Gastrocnemius medialis (tissue), 4 donors: ENCODE measurements around the gene MYRF.

Source experiments
- POLR2A ChIP-seq, 2 donors: fragments of 450-650 bp; IDR thresholded peaks; one replicate each; pipeline ENCODE4 v1.6.1; 2017; ENCODE audit warnings: antibody characterized with exemption in 2 of 2, mild to moderate bottlenecking in 2 of 2, moderate library complexity in 2 of 2
- TF ChIP-seq, protein P1 (sequence below), 5 experiments: fragments of 450-650 bp in 3 of 5; fragments of 200-600 bp in 2 of 5; sonication (generic) in 2 of 5; IDR thresholded peaks in 4 of 5; conservative IDR thresholded peaks in 1 of 5; 1 replicate in 4 of 5; 2 replicates in 1 of 5; pipeline ENCODE4 v1.5.1; 2016 to 2019; ENCODE audit warnings: antibody characterized with exemption in 5 of 5, mild to moderate bottlenecking in 3 of 5, moderate library complexity in 3 of 5

DNA sequence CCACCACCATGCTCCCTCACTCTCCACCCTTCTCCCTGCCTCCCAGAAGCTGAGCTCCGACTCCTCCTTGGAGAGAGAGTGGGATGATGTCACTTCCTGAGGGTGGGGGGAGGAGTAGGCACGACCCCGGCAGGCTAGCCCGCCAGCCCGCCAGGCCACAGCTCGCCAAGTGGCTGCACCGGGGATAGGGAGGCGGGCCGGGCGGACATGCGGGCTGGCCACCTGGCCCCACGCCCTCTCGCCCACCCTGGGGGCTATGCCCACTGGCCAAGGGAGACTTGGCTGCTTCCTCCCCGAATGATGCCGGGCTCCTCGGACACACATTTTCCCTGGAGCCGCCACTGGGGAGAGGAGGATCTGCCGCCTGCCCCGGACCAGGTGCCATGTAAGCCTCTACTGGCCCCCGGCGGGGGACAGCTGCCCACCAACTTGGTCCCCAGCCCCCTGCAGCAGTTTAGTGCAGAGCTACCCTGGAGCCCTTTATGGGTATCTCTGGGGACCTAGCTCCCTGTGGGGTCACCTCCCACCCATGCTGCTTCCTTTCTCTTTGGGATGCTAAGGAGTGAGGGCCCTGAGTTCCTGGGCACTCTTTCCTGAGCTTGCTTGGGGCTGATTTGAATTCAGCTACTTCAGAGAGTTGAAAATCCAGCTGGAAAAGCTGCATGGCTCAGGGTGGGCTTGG, 33.7 kb upstream of the MYRF start:
- TF ChIP-seq, protein P1, sequence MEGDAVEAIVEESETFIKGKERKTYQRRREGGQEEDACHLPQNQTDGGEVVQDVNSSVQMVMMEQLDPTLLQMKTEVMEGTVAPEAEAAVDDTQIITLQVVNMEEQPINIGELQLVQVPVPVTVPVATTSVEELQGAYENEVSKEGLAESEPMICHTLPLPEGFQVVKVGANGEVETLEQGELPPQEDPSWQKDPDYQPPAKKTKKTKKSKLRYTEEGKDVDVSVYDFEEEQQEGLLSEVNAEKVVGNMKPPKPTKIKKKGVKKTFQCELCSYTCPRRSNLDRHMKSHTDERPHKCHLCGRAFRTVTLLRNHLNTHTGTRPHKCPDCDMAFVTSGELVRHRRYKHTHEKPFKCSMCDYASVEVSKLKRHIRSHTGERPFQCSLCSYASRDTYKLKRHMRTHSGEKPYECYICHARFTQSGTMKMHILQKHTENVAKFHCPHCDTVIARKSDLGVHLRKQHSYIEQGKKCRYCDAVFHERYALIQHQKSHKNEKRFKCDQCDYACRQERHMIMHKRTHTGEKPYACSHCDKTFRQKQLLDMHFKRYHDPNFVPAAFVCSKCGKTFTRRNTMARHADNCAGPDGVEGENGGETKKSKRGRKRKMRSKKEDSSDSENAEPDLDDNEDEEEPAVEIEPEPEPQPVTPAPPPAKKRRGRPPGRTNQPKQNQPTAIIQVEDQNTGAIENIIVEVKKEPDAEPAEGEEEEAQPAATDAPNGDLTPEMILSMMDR (IDR thresholded peaks at IDR 0.05 in 4 of 5, conservative IDR thresholded peaks at IDR 0.05 in 1 of 5): no peak
- no peak for TF ChIP-seq POLR2A (IDR thresholded peaks at IDR 0.05)
